Activated naive CD4-positive, alpha-beta T cell treated with Interleukin-2 at 50 U/mL for 16 hours (primary cell): ENCODE results near the gene FAM53A.

Experiments used
- DNase-seq: peaks from one replicate; pipeline ENCODE4 v3.0.0-alpha.2; 2020

The FAM53A gene, protein sequence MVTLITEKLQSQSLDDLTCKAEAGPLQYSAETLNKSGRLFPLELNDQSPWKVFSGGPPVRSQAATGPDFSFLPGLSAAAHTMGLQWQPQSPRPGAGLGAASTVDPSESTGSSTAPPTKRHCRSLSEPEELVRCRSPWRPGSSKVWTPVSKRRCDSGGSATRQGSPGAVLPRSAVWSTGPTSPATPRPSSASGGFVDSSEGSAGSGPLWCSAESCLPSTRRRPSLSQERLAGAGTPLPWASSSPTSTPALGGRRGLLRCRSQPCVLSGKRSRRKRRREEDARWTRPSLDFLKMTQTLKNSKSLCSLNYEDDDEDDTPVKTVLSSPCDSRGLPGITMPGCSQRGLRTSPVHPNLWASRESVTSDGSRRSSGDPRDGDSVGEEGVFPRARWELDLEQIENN

DNA sequence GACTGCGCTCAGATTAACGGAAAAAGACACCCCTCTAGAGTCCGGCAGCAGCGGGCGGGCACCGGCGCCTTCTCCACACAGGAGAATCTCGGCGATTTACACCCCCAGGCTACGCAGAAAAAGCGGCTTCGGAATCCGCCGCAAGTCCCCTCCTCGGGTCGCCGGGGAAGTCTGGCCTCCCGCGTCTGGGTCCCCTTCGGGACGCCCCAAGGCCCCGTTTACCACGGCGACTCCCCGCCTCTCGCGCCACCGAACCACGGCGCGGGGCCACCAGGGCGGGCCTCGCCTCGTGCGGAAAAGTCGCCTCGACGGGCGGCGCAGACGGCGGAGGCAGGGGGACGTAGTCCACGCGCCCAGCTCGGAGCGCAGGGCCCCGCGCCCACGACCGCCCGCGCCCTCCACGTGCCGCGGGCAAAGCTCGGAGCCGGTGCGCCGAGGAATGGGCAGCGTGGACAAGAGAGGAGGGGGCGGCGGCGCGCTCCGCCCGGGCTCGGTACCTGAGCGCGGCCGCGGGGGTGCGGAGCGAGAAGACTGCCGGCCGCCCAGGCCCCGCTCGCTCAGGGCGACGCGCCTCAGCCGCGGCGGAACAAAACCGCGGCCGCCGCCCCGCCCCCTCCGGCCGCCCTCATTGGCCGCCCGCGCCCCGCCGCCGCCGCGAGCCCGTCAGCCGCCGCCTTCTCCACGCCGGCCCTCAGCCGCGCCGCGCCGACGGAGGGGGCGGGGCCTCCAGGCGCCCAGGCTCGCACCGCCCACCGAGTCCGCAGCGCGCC lies at the start of gene FAM53A:
Gene FAM53A (minus strand): TSS at position 578 of the 770 bp plus-strand sequence. CDS start 15,572 bp downstream, outside the sequence.
- DNase-seq, result peak; percentile 94

DNA sequence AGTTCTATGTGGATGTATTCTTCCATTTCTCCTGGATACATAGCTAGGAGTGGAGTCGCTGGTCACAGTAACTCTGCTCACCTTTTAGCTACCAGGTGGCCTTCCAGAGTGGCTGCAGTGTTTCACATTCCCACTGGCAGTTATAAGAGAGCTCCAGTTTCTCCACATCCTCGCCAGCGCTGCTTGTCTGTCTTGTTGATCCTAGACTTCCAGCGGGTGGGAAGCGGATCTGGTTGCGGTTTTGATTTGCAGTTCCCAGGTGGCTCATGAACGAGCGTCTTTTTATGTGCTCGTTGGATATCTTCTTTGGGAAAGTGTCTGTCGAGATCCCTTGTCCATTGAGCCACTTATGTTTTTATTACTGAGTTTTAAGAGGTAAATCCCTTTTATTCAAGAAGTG lies 48.8 kb upstream of the FAM53A start:
- DNase-seq, result no peak

DNA sequence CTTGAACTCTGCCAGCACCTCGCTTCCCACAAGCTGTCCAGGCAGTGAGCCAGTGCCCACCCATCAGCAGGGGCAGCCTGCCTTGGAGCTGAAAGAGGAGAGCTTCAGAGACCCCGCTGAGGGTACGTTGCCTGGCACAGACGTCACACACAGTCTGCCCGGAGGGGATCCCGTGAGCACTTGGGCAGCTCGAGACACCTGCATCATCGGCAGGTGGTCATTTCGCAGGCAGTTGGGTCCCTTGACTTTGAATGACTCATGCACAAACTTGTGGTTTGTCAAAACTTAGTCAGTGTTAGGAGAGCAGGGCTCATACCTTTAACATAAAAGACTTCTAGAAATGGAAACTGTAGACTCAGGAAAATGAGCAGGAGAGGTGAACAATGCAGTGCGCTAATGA lies 47.1 kb upstream of the FAM53A start:
- DNase-seq, result no peak

DNA sequence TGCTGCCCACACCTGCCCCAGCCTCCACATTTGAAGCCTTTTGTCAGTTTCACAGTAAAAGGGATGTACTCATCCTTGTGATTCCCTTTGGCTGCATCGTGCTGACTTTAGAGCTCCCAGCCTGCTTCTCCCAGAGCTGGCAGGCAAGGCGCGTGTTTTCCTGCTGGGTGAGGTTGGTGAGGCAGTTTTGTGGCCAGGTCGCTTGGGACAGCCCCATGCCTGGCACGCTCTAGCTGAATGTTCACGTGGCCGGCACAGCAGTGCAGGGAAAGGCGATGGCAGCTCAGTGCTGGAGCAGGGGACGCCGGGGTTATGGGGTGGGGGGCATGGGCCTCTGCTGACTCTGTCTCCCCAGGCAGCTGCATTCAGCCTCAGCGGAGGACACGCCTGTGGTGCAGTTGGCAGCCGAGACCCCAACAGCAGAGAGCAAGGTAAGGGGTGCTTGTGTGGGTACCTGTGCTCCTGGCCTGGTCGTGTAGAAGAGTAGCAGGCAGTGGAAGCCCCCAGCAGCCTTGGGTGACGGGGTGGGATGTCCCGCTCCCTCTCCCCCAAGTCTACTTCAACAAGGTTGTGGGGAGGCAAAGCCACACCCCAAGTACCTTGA lies 46.5 kb upstream of the FAM53A start:
- no peak for DNase-seq

DNA sequence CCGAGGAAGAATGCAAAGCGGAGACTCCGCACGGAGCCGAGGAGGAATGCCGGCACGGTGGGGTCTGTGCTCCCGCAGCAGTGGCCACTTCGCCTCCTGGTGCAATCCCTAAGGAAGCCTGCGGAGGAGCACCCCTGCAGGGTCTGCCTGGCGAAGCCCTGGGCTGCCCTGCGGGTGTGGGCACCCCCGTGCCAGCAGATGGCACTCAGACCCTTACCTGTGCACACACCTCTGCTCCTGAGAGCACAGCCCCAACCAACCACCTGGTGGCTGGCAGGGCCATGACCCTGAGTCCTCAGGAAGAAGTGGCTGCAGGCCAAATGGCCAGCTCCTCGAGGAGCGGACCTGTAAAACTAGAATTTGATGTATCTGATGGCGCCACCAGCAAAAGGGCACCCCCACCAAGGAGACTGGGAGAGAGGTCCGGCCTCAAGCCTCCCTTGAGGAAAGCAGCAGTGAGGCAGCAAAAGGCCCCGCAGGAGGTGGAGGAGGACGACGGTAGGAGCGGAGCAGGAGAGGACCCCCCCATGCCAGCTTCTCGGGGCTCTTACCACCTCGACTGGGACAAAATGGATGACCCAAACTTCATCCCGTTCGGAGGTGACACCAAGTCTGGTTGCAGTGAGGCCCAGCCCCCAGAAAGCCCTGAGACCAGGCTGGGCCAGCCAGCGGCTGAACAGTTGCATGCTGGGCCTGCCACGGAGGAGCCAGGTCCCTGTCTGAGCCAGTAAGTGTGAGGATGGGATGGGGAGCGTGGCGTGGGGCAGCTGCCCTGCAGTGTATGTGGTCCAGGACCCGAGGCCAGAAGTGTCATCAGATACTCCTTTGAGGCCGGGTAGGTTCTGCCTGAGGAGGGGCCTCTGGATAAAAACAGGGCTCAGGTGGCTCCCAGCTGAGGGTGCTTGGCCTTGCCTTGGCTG lies 44.2 kb upstream of the FAM53A start:
- DNase-seq, result no peak

DNA sequence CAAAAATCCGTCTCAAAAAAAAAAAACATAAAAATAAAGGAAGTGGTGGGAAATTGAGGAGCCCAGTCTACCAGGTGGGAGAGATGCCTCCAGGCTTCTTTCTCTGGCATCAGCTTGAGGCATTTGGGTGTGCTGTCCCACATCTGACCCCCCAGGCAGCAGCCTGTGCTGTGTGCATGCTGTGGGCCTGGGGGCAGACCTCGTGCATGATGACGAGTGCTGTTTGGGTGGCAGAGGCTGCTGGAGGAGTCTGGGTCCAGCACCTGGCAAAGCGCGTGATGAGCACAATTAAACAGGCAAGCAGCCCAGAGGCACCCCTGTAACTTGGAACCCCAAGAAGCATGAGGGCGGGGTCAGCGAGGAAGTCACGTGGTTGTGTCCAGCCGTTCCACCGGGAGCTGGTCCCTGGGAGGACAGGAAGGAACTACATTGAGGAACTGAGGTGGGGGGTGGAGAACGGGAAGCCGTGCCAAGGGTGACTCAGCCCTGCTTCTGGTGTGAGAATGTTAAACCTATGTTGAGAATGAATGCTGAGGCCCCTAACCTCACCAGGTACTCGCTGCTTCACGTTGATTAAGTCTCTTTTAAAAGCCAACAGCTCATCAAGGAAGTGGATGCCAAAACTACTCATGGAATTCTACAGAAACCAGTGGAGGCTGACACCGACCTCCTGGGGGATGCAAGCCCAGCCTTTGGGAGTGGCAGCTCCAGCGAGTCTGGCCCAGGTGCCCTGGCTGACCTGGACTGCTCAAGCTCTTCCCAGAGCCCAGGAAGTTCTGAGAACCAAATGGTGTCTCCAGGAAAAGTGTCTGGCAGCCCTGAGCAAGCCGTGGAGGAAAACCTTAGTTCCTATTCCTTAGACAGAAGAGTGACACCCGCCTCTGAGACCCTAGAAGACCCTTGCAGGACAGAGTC lies 43.3 kb upstream of the FAM53A start:
- DNase-seq, result no peak

DNA sequence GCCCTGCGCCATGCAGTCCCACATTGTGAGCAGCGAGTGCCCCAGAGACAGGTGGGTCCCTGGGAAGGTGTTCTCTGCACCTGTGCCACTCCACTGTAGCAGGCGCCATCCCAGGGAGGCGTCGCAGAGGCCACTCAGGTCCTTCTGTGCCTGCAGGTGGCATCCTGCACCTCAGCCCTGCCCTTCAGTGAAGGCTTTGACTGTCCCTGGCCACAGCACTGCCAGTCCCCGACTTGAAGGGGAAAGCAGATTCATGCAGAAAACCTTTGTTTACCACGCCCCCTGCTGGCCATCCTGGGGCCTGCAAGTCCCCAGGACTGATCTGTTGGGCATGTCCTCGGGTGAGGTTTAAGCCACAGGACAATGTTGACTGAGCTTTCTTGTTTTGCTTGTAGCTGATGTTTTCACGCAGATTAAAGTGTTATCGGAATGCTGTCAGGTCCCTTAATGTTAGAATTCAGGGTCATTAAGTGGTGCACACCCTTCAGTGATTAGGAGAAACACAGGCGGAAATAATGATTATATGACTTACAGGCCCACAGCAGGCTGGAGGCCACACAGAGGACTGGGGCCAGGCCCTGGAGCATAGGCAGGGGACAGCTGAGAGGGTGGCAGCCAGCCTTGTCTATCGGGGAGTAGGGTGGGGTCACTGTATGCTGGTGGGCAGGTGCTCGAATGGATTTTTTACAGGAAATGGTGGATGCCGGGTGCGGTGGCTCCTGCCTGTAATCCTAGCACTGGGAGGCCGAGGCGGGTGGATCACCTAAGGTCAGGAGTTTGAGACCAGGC lies 42.2 kb upstream of the FAM53A start:
- DNase-seq, result peak; percentile 90

DNA sequence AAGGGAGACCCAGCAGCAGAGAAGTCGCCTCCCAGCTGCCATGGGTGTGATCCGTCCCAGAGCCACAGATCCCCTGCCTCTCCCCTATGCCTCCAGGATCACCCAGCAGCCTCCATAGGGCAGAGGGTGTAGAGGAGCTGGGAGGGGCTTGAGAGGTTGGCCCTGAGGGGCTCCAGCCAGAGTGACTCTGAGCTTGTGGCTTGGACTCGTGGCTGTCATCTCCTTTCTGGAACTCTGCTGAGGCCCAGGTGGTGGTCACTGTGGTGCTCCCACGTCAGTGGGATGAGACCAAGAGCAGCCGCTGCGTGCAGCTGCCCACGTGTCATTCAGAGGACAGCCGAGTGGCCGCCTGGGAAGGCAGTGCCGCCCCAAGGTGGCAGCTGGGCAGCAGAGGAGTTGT lies 41.4 kb upstream of the FAM53A start:
- DNase-seq, result no peak

DNA sequence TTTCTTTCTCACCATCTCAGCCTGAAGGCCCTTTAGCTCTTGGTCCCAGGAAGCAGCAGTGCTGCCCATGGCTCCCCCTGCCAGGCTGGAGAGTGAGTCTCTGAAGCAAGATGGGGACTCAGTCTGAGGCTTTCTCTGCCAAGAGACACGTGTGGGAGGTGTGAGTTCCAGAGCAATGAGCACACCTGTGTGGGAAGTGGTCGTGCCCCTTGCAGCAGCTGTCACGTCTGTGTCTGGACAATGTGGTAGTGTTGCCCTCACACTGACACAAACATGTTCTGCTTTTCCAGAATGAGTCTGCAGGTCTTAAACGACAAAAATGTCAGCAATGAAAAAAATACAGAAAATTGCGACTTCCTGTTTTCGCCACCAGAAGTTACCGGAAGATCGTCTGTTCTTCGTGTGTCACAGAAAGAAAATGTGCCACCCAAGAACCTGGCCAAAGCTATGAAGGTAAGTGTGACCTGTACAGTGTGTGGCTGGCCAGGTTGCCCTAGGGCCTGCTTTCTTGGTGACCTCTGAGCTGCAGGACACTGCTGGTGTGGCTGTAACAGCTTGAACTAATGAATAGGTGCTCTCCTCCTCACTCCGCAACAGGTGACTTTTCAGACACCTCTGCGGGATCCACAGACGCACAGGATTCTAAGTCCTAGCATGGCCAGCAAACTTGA lies 39.2 kb upstream of the FAM53A start:
- DNase-seq, result peak; percentile 66

DNA sequence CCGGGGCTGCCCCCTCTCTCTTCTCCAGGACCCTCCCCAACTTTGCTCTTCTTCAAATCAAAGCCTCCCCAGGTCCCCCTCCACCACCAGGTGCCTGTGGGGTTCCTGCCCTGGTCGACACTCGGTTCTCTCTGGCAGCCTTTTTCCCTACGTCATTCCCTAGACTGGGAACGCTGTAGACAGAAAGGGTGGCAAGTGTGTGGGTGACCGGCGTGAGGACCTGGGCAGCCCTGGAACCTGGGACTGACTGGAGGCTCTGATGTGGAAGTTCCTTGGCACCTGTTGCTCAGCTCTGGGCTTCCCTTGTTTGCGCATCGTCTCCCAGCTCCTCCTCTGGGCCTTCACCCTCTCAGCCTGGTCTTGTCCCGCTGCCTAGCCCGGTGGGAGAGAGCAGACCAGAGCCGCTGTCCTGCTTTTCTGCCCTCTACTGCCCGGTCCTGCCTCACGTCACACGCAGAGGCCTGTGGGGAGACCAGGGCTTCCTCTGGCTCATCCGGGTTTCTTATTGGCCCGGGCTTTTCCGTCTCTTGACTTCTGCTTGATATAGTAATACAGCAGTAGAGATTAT lies 38.5 kb upstream of the FAM53A start:
- no peak for DNase-seq

DNA sequence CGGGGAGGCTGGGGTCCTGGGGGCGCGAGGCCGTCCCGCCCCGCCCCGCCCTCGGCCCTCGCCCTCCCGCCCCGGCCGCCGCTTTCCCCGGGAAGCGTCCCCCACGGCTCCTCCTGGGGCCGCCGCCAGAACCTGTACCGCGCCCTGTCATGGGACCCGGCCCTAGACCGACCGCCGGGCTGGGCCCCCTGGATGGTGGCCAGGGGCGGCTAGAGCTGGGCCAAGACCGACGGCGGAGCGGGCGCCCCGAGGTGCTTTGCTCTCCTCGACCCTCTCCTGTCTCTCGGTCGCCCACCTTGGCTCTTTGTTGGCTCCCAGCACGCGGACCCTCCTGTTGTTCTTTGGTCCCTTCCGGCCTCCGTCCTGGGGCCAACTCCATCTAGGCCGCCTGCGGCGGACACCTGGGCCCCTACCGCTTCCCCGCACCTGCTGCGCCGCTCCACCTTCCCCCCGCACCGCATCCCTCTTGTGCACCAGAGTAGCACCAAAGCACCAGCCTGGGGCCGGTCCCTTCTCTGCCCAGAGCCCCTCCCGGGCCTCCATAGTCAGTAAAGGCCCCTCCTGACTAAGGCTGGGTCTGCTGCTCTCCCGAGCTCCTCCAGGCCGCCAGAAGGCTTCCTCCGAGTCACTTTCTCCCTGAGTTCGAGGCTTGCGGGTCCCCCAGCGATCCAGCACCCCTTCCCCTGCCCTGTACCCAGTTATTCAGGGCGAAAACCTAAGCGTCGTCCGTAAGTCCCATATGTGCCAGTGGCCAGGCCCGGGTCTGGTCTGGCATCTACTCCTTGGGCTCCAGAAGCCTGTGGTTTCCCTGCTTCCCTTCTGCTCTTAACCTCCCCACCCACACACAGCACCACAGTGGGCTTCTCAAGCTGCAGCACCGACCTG lies 37.8 kb upstream of the FAM53A start:
- DNase-seq, result no peak

DNA sequence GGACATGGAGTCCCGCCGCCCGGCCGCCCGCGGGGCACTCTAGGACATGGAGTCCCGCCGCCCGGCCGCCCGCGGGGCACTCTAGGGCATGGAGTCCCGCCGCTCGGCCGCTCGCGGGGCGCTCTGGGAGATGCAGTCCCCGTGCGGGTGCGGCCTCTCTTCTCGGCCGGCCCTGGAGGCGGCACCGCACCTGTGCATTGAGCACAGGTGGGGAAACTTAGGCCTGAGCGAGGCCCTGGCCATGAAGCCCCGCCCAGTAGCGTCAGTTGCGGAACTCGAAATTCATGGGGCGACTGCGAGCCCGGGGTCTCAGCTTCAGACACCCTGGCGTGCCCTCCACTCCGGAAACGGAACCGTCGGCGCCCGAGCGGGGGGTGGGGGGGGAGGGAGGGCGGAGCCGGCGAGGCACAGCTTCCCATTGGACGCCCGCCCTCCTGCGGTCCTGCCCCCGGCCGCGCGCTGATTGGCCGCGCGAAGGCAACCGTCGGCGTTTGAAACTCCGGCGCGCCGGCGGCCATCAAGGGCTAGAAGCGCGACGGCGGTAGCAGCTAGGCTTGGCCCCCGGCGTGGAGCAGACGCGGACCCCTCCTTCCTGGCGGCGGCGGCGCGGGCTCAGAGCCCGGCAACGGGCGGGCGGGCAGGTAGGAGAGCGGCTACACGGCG lies 37.0 kb upstream of the FAM53A start, which contains the start of the genes TACC3 and TMEM129:
Gene TACC3 (plus strand): TSS at position 519 of the 663 bp plus-strand sequence. CDS start 1,901 bp downstream, outside the sequence.
Gene TMEM129 (minus strand): TSS at position 321 of the 663 bp plus-strand sequence. CDS start 486 bp downstream, outside the sequence.
- peak; percentile 95 for DNase-seq

DNA sequence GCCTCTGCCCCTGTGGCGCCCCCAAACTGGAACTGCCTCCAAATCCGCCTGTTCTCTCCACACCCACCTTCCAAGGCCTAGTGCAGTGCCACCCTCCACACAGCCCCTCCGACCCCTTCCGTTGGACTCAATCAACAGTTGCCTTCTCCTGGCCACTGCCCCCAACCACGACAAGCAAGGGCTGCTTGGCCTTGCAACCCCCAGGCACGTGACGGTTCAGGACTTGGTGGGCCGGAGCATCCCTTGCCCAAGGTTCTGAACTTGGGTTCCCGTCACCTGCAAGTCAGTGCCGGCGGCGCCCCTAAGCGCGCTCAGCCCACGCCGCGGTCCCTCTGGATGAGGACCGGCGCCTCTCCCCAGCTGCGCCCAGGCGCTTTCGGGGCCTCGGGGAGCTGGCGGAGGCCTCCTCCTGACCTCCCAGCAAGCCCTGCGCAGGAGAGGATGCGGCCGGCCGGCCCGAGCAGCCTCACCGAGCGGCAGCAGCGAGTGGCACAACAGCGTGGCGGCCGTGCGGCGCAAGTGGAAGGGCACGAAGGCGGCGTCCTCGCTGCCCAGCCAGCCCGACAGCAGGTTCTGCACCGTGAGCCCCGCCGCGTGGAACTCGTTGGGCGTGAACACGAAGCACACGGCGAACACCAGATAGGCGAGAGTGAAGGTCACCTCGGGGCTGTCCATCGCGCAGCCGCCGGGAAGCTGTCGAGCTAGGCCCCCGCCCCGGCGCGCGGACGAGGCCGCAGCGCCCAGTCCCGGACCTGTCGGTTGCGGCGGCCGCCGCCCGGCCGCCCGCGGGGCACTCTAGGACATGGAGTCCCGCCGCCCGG lies 36.3 kb upstream of the FAM53A start:
- peak; percentile 46 for DNase-seq

DNA sequence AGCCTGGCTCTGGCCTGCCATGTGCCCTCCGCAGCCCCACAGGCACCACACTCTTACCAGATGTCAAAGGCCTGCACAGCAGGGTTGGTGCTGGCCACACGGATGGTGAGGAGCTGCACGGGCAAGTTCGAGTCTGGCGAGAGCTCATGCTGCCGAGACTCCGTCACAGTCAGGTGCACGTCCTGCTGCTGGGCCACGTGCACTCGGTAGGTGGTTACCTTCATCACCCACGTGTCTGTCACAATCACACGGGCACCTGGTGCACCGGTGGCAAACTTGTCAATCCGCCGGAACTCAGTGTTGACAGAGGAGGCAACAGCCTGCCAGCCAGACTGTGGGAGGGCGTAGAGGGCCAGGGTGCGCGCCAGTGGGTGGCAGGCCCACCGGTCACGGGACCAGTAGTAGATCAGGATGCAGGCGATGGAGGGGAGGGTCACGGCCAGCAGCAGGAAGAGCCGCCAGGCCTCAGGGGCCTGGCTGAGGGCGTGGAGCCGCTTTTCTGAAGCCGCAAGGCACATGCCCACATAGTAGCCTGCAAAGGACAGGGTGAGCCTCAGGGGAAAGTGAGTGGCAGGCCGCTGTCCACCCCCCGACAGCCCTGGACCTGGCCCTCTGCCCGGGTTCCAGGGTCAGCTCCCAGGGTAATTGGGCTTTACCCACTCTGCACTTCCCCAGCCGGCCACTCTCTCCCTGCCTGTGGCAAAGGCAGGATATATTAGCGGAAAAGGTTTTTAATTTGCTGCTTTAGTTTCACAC lies 34.2 kb upstream of the FAM53A start:
- no peak for DNase-seq

DNA sequence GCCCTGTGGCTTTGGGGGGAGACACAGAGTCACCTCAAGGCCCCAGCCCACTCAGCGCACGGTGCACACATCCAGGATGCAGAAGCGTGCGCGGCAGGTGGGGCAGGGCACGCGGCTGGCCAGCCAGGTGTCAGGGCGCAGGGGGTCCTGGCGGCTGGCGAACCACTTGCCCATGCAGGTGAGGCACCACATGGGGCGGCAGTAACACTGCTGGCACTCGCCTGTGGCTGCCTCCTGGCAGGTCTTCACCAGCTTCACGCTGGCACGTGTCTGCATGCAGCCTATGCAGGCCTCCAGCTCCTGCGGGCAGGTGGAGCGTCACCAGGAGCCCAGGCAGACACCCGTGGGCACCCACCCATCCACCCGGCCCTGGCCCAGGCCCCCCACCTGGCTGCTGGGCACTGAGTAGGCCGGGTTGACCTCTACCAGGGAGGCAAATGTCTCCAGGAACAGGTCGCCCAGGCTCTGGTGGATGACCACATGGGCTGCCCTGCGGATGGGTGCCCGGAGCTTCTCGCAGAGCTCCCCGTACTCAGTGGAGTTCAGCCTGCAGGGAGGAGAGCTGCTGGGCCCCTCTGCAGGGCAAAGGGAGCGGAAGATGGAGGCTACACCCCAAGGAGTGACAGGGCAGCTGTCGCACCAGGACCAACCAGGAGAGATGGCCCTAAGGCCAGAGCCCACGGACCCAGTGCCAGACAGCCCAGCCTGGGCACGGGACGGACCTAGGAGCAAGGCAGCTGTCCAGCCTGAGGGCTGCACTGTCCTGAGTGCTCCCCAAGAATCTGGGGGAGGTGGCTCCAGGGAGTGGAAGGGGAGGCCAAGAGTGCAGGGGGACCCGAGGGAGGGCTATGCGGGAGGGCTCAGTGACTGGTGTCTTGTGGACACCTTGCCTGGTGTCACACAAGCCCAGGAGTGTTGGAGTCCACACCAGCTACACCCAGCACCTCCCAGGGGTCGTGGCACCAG lies 33.3 kb upstream of the FAM53A start:
- DNase-seq, result no peak
